ENCODE data around the gene DISP3.

The DISP3 gene

DNA sequence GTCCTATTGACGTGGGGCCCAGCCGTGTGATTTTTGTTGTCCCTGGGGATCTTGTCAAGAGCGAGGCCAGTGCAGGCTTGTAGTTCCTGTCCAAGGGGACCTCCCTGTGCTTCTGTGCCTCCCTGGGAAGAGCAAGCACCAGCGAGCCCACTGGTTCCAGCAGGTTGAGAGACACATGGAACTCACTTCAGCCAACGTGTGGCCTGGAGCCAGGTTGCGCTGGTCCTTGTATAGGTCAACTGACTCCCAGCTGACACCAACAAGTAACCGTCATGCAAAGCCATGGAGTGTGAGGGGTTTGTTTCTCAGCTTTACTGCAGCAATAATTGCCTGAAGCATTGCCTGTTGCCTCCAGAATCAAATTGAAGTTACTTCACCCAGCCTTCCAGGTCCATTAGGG lies 63.0 kb downstream of the DISP3 start:
- Histone ChIP-seq H3K9me3 (ENCODE audit: control insufficient read depth, low read length) (no peaks in the 10 kb centered on the region), H3K4me1 (ENCODE audit: control insufficient read depth, insufficient read depth, low read length) (no peaks in the 10 kb centered on the region), H3K36me3 (ENCODE audit: control insufficient read depth, insufficient read depth, low read length) (no peaks in the 10 kb centered on the region), H3K4me3 (ENCODE audit: insufficient read depth, low read depth, low read length) (no peak overlapping the region), H3K27me3 (ENCODE audit: control insufficient read depth, insufficient read depth, low read length, poor library complexity, severe bottlenecking) (peaks cover 2% of the 10 kb centered on the region), H3K27ac (ENCODE audit: insufficient read depth, low read depth, low read length, poor library complexity, severe bottlenecking) (no peak overlapping the region)
- 86 to 87% methylated on average over 7 of the region's 7 CpGs for WGBS, 2 experiments

DNA sequence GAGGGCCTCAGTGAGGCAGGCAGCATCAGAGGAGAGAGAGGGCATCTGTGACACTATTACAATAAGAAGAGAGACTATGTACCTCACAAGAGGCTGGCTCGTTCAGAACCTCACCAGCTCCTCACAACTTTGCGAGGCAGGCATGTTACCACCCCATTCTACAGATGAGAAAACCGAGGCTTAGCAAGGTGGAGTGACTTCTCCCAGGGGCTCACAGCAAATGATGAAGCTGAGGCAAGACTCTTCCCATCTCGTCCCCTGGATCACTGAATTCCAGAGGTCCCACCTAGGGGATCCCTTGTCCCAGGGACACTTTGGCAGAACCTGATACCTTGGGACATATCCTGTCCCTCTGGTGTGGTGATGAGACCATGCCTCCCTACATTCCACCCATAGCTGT lies 64.4 kb downstream of the DISP3 start:
- peaks cover 9% of the 10 kb centered on the region for H3K27me3 ChIP-seq (ENCODE audit: control insufficient read depth, insufficient read depth, low read length, poor library complexity, severe bottlenecking)
- WGBS, 2 experiments = 86 to 93% methylated on average over 4 of the region's 4 CpGs
- H3K36me3 ChIP-seq (ENCODE audit: control insufficient read depth, insufficient read depth, low read length) = no peaks in the 10 kb centered on the region
- no peaks in the 10 kb centered on the region for H3K9me3 ChIP-seq (ENCODE audit: control insufficient read depth, low read length)
- H3K27ac ChIP-seq (ENCODE audit: insufficient read depth, low read depth, low read length, poor library complexity, severe bottlenecking) = no peak overlapping the region
- H3K4me1 ChIP-seq (ENCODE audit: control insufficient read depth, insufficient read depth, low read length) = no peaks in the 10 kb centered on the region
- no peak overlapping the region for H3K4me3 ChIP-seq (ENCODE audit: insufficient read depth, low read depth, low read length)

DNA sequence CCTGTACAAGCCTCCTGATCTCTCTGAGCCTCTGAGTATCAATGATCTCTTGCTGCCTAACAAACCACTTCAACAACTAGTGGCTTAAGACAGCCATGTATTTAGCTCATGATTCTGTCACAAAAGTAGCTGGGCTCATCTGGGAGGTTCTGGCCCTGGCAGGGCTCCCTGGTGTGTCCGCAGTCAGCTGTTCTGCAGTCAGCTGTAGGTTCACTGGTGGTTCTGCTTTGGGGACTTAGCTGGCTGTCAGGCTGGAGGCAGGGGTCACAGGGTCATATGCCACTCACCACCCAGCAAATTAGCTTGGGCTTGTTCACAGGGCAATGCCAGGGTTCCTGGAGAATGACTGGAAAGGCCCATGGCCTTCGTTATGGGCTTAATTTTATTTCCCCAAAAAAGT lies 64.8 kb downstream of the DISP3 start:
- peaks cover 13% of the 10 kb centered on the region for H3K27me3 ChIP-seq (ENCODE audit: control insufficient read depth, insufficient read depth, low read length, poor library complexity, severe bottlenecking)

DNA sequence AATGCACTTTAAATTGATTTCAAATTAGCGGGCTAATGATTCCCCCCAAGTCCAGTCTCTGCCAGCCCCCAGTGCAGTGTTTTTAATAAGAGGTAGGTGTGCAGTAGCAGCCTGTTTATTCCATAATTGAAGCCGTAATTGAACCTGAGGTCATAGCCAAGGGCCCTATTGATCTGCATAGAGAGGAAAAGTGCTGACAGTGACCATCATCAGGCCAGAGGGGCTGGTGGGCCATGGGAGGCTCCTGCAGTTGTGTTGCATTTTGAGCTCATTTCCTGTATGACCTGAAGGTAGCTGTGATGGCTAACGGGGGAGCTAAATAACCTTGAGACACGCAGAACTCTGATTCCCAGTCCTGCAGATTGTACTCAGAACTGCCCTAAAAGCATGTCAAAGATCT lies 67.5 kb downstream of the DISP3 start:
- H3K4me1 ChIP-seq (ENCODE audit: control insufficient read depth, insufficient read depth, low read length) = no peaks in the 10 kb centered on the region
- WGBS, 2 experiments = 81 to 91% methylated on average over 4 of the region's 4 CpGs
- peaks cover 20% of the 10 kb centered on the region for H3K27me3 ChIP-seq (ENCODE audit: control insufficient read depth, insufficient read depth, low read length, poor library complexity, severe bottlenecking)
- no peak overlapping the region for H3K27ac ChIP-seq (ENCODE audit: insufficient read depth, low read depth, low read length, poor library complexity, severe bottlenecking)
- no peaks in the 10 kb centered on the region for H3K9me3 ChIP-seq (ENCODE audit: control insufficient read depth, low read length)
- H3K36me3 ChIP-seq (ENCODE audit: control insufficient read depth, insufficient read depth, low read length) = no peaks in the 10 kb centered on the region
- no peak overlapping the region for H3K4me3 ChIP-seq (ENCODE audit: insufficient read depth, low read depth, low read length)

More for the DNA sequence above, 64.8 kb downstream of the DISP3 start:
- Histone ChIP-seq H3K4me1 (ENCODE audit: control insufficient read depth, insufficient read depth, low read length) (no peaks in the 10 kb centered on the region), H3K36me3 (ENCODE audit: control insufficient read depth, insufficient read depth, low read length) (no peaks in the 10 kb centered on the region), H3K9me3 (ENCODE audit: control insufficient read depth, low read length) (no peaks in the 10 kb centered on the region), H3K4me3 (ENCODE audit: insufficient read depth, low read depth, low read length) (no peak overlapping the region), H3K27ac (ENCODE audit: insufficient read depth, low read depth, low read length, poor library complexity, severe bottlenecking) (no peak overlapping the region)
- WGBS, 2 experiments = 93 to 95% methylated on average over 2 of the region's 2 CpGs

DNA sequence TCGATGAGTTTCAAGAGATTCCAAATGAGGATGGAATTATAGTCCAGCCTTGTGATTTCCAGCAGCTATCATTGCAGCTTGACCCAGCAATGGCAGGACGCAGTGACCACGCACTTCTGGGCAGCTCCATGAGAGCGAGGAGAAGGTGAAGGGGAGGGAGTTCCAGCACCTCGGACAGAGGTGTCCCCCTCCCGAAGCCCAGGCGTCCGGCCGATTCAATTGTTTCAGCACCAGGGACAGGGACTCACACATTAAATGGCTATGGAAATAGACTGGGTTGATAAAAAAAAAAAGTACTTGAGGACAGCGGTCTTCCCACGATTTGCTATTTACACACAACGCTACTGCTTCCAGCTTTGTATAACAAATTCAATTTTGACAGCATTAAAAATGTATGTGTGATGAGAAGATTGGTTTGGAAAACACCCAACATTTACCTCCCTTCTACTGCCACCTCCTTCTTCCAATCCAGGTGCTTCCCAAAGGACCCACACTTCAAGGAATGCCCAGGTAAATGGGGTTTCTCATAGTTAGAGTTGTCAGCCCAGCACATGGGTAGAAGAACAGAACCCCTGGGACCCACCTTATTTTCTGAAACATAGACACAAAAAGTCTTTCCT lies 71.8 kb downstream of the DISP3 start:
- Histone ChIP-seq H3K4me3 (ENCODE audit: insufficient read depth, low read depth, low read length) (no peak overlapping the region), H3K27ac (ENCODE audit: insufficient read depth, low read depth, low read length, poor library complexity, severe bottlenecking) (no peak overlapping the region), H3K36me3 (ENCODE audit: control insufficient read depth, insufficient read depth, low read length) (no peaks in the 10 kb centered on the region), H3K27me3 (ENCODE audit: control insufficient read depth, insufficient read depth, low read length, poor library complexity, severe bottlenecking) (peaks cover 20% of the 10 kb centered on the region), H3K9me3 (ENCODE audit: control insufficient read depth, low read length) (no peaks in the 10 kb centered on the region), H3K4me1 (ENCODE audit: control insufficient read depth, insufficient read depth, low read length) (no peaks in the 10 kb centered on the region)
- 8 to 12% methylated on average over 9 to 11 of the region's 12 CpGs for WGBS, 2 experiments

DNA sequence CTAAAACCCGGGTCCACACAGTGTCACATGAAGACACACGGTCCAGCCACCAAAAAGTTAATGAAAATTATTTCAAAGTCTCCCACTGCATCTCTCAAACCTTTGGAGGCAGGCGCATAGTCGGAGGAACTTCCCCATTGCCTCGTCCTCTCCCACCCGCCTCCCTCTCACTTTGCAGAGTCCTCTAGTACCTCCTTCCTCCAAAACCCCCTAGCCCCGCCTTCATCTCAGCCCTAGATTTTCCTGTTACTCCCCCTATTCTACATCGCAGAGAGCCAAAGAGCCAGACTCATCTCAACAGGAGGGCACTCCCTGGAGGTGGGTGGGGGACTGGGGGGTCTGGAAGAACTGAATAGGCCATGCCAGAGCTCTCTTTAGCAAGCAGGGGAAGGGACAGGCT lies 79.3 kb downstream of the DISP3 start:
- Histone ChIP-seq H3K4me1 (ENCODE audit: control insufficient read depth, insufficient read depth, low read length) (peaks cover 9% of the 10 kb centered on the region), H3K4me3 (ENCODE audit: insufficient read depth, low read depth, low read length) (no peak overlapping the region), H3K27ac (ENCODE audit: insufficient read depth, low read depth, low read length, poor library complexity, severe bottlenecking) (no peak overlapping the region), H3K36me3 (ENCODE audit: control insufficient read depth, insufficient read depth, low read length) (no peaks in the 10 kb centered on the region), H3K9me3 (ENCODE audit: control insufficient read depth, low read length) (no peaks in the 10 kb centered on the region), H3K27me3 (ENCODE audit: control insufficient read depth, insufficient read depth, low read length, poor library complexity, severe bottlenecking) (peaks cover 5% of the 10 kb centered on the region)
- WGBS, 2 experiments = 23 to 31% methylated on average over 8 of the region's 8 CpGs

DNA sequence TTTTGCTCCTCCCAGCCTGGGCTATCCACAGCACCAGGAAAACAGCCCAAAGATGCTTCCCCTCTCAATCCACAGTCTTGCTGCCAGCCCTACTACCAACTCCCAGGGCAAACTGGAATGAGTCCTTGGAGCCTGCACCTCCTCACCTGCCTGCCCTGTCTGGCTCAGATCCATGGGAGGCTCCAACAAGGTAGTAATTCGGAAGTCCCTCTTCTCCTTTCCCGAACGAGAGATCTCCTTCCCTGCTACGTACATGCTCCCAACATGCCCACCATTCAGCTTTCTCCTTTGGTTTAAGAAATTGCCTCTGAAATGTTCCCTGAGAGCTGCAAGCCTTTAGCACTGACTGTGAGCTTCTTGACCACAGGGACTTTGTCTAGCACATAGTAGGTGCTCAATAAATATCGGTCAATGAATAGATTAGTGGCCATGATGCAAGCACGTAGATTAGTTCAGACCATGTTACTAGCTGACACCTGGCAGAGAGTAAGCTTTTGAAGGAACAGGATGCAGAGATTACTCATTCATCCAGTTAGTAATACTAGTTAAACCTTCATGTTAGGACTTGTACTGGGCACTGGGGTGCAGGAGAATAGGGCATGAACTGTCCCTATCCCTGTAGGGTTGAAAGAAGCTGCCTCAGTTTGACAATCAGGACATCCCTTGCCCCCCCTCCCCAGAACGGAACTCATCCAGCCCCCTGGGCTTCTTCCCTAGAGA lies 80.1 kb downstream of the DISP3 start:
- Histone ChIP-seq H3K27me3 (ENCODE audit: control insufficient read depth, insufficient read depth, low read length, poor library complexity, severe bottlenecking) (peaks cover 5% of the 10 kb centered on the region), H3K9me3 (ENCODE audit: control insufficient read depth, low read length) (no peaks in the 10 kb centered on the region), H3K4me3 (ENCODE audit: insufficient read depth, low read depth, low read length) (no peak overlapping the region), H3K4me1 (ENCODE audit: control insufficient read depth, insufficient read depth, low read length) (peaks cover 16% of the 10 kb centered on the region), H3K27ac (ENCODE audit: insufficient read depth, low read depth, low read length, poor library complexity, severe bottlenecking) (no peak overlapping the region), H3K36me3 (ENCODE audit: control insufficient read depth, insufficient read depth, low read length) (no peaks in the 10 kb centered on the region)
- WGBS, 2 experiments = 88 to 92% methylated on average over 7 of the region's 7 CpGs

DNA sequence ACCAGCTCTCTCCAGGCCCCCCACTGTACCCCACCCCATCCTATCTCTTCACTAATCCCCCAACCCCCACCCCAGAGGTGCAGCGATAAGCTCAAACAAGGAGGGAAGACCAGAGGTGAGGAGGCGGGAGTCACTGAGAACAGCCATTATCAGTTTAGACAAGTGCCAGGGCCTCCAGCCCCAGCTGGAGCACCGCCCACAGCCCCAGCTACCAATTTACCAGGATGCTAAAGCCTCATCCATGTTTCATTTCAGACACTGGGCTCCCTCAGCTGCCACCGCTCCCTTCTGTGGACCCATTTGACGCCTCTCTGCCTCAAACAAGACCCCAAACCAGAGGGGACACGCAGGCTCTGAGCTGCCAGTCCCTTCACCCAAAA lies 80.6 kb downstream of the DISP3 start:
- Histone ChIP-seq H3K27ac (ENCODE audit: insufficient read depth, low read depth, low read length, poor library complexity, severe bottlenecking) (no peak overlapping the region), H3K27me3 (ENCODE audit: control insufficient read depth, insufficient read depth, low read length, poor library complexity, severe bottlenecking) (peaks cover 5% of the 10 kb centered on the region), H3K36me3 (ENCODE audit: control insufficient read depth, insufficient read depth, low read length) (no peaks in the 10 kb centered on the region), H3K4me3 (ENCODE audit: insufficient read depth, low read depth, low read length) (no peak overlapping the region), H3K9me3 (ENCODE audit: control insufficient read depth, low read length) (no peaks in the 10 kb centered on the region), H3K4me1 (ENCODE audit: control insufficient read depth, insufficient read depth, low read length) (peaks cover 16% of the 10 kb centered on the region)
- 80 to 90% methylated on average over 6 of the region's 6 CpGs for WGBS, 2 experiments

DNA sequence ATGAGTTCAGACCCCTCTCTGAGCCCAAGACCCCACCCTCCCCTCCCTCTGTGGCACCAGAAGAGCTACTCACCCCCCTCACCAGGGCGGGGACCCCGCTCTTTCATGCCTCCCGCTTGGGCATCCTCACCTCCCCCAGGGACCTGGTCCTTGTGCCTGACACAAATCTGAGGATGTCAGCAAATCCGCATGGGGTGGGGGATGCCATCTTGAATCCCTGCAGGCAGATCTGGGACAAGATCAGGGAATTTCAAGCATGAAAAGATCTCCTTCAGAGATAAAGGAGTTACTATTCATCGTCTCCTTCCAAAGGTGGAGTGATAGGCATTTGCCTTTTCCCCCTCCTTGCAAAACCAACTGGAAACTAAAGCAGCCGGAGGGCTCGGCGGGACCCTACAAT lies 81.1 kb downstream of the DISP3 start:
- WGBS, 2 experiments = 88 to 91% methylated on average over 8 of the region's 8 CpGs
- Histone ChIP-seq H3K4me3 (ENCODE audit: insufficient read depth, low read depth, low read length) (no peak overlapping the region), H3K36me3 (ENCODE audit: control insufficient read depth, insufficient read depth, low read length) (no peaks in the 10 kb centered on the region), H3K27ac (ENCODE audit: insufficient read depth, low read depth, low read length, poor library complexity, severe bottlenecking) (no peak overlapping the region), H3K9me3 (ENCODE audit: control insufficient read depth, low read length) (no peaks in the 10 kb centered on the region), H3K27me3 (ENCODE audit: control insufficient read depth, insufficient read depth, low read length, poor library complexity, severe bottlenecking) (peaks cover 5% of the 10 kb centered on the region), H3K4me1 (ENCODE audit: control insufficient read depth, insufficient read depth, low read length) (peaks cover 16% of the 10 kb centered on the region)

DNA sequence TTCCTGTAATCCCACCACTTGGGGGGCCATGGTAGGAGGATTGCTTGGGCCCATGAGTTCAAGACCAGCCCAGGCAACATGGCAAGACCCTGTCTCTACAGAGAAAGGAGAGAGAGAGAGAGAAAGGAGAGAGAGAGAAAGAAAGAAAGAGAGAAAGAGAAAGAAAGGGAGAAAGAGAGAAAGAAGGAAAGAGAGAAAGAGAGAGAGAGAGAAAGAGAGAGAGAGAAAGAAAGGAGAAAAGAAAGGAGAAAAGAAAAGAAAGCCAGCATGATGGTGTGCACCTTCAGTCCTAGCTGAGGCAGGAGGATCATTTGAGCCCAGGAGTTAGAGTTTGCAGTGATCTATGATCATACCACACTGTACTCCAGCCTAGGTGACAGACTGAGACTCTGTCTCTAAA lies 82.8 kb downstream of the DISP3 start:
- Histone ChIP-seq H3K4me1 (ENCODE audit: control insufficient read depth, insufficient read depth, low read length) (peaks cover 16% of the 10 kb centered on the region), H3K27me3 (ENCODE audit: control insufficient read depth, insufficient read depth, low read length, poor library complexity, severe bottlenecking) (peaks cover 2% of the 10 kb centered on the region), H3K36me3 (ENCODE audit: control insufficient read depth, insufficient read depth, low read length) (no peaks in the 10 kb centered on the region), H3K27ac (ENCODE audit: insufficient read depth, low read depth, low read length, poor library complexity, severe bottlenecking) (no peak overlapping the region), H3K9me3 (ENCODE audit: control insufficient read depth, low read length) (no peaks in the 10 kb centered on the region), H3K4me3 (ENCODE audit: insufficient read depth, low read depth, low read length) (no peak overlapping the region)

Measured in ectodermal cell (in vitro differentiated cells).